ENCODE data around the gene POMGNT1. TPM values are rescaled to one million over a fixed set of nuclear protein-coding genes. Genes with fewer than 3 reads are reported as not detected.

POMGNT1 gene
- total and polyA plus RNA-seq, 2 of the 13 experiments (the other 11 are each of a cell fraction or from before 2014, with no cell fraction given): 33.9 to 46.8 TPM

DNA sequence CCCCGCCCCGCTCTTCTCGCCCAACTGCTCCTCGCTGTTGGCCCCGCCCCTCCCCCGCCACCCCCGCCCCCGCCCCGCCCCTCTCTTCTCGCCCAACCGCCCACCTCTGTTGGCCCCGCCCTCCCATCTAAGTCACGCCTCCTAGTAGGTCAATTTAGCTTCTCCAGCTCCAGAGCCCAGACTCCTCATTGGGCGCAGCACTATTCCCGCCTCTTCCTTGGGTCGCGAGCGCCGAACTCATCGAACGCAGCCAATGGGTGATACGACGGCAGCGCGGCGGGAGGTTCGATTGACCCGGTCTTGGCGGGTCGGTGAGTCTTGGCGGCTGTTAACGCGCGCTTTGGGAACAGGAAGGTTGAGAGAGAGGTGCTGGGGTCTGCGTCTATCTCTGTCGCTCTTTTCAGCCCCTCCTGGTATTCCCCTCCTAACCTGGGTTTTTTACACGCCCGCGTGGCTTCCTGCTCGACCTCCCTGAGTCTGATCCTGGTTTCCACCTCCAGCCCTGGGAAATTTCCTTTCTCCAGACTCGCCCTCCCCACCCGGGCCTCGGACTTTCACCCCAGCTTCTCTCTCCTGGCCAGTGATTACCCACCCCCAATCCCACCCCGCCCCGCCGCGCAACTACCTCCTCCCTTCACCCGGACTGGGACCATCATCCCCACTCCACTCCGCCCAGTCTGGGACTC lies 49.3 kb upstream of the POMGNT1 start, which contains the start of gene RAD54L (continued):
- TF ChIP-seq ZNF660 (CRISPR knock-in tag; IDR thresholded peaks at IDR 0.05; ENCODE audit: borderline replicate concordance, low read depth) (no peak), CAMTA2 (CRISPR knock-in tag; IDR thresholded peaks at IDR 0.05; ENCODE audit: borderline replicate concordance) (peak; percentile 74), PHF21A (CRISPR knock-in tag; IDR thresholded peaks at IDR 0.05) (peak; percentile 78), THAP11 (CRISPR knock-in tag; IDR thresholded peaks at IDR 0.05) (peak; percentile 88), NBN (conservative IDR thresholded peaks at IDR 0.05) (no peak), SP140L (CRISPR knock-in tag; IDR thresholded peaks at IDR 0.05; ENCODE audit: borderline replicate concordance) (no peak), ZNF331 (CRISPR knock-in tag; IDR thresholded peaks at IDR 0.05) (peak; percentile 70), NR1H2 (CRISPR knock-in tag; IDR thresholded peaks at IDR 0.05; ENCODE audit: borderline replicate concordance, low read depth) (no peak), ZNF251 (CRISPR knock-in tag; IDR thresholded peaks at IDR 0.05) (no peak), NFIC (IDR thresholded peaks at IDR 0.05; ENCODE audit: low read length) (no peak), NAIF1 (CRISPR knock-in tag; IDR thresholded peaks at IDR 0.05; ENCODE audit: borderline replicate concordance) (no peak), NPAS2 (CRISPR knock-in tag; IDR thresholded peaks at IDR 0.05; ENCODE audit: borderline replicate concordance) (no peak), ZNF746 (CRISPR knock-in tag; IDR thresholded peaks at IDR 0.05) (peak; percentile 76; the same call in 1 of the 2 replicates), ZNF619 (CRISPR knock-in tag; IDR thresholded peaks at IDR 0.05) (no peak)
- TF ChIP-seq, protein P1, sequence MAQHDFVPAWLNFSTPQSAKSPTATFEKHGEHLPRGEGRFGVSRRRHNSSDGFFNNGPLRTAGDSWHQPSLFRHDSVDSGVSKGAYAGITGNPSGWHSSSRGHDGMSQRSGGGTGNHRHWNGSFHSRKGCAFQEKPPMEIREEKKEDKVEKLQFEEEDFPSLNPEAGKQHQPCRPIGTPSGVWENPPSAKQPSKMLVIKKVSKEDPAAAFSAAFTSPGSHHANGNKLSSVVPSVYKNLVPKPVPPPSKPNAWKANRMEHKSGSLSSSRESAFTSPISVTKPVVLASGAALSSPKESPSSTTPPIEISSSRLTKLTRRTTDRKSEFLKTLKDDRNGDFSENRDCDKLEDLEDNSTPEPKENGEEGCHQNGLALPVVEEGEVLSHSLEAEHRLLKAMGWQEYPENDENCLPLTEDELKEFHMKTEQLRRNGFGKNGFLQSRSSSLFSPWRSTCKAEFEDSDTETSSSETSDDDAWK (CRISPR knock-in tag; IDR thresholded peaks at IDR 0.05): no peak
- TF ChIP-seq, protein P2, sequence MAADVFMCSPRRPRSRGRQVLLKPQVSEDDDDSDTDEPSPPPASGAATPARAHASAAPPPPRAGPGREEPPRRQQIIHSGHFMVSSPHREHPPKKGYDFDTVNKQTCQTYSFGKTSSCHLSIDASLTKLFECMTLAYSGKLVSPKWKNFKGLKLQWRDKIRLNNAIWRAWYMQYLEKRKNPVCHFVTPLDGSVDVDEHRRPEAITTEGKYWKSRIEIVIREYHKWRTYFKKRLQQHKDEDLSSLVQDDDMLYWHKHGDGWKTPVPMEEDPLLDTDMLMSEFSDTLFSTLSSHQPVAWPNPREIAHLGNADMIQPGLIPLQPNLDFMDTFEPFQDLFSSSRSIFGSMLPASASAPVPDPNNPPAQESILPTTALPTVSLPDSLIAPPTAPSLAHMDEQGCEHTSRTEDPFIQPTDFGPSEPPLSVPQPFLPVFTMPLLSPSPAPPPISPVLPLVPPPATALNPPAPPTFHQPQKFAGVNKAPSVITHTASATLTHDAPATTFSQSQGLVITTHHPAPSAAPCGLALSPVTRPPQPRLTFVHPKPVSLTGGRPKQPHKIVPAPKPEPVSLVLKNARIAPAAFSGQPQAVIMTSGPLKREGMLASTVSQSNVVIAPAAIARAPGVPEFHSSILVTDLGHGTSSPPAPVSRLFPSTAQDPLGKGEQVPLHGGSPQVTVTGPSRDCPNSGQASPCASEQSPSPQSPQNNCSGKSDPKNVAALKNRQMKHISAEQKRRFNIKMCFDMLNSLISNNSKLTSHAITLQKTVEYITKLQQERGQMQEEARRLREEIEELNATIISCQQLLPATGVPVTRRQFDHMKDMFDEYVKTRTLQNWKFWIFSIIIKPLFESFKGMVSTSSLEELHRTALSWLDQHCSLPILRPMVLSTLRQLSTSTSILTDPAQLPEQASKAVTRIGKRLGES (CRISPR knock-in tag; IDR thresholded peaks at IDR 0.05; ENCODE audit: borderline replicate concordance): no peak; the same call in 1 of the 2 replicates
- TF ChIP-seq, protein P3, sequence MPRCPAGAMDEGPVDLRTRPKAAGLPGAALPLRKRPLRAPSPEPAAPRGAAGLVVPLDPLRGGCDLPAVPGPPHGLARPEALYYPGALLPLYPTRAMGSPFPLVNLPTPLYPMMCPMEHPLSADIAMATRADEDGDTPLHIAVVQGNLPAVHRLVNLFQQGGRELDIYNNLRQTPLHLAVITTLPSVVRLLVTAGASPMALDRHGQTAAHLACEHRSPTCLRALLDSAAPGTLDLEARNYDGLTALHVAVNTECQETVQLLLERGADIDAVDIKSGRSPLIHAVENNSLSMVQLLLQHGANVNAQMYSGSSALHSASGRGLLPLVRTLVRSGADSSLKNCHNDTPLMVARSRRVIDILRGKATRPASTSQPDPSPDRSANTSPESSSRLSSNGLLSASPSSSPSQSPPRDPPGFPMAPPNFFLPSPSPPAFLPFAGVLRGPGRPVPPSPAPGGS (CRISPR knock-in tag; IDR thresholded peaks at IDR 0.05): no peak
- TF ChIP-seq, protein P4, sequence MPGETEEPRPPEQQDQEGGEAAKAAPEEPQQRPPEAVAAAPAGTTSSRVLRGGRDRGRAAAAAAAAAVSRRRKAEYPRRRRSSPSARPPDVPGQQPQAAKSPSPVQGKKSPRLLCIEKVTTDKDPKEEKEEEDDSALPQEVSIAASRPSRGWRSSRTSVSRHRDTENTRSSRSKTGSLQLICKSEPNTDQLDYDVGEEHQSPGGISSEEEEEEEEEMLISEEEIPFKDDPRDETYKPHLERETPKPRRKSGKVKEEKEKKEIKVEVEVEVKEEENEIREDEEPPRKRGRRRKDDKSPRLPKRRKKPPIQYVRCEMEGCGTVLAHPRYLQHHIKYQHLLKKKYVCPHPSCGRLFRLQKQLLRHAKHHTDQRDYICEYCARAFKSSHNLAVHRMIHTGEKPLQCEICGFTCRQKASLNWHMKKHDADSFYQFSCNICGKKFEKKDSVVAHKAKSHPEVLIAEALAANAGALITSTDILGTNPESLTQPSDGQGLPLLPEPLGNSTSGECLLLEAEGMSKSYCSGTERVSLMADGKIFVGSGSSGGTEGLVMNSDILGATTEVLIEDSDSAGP (CRISPR knock-in tag; IDR thresholded peaks at IDR 0.05; ENCODE audit: borderline replicate concordance): no peak
- TF ChIP-seq, protein P5, sequence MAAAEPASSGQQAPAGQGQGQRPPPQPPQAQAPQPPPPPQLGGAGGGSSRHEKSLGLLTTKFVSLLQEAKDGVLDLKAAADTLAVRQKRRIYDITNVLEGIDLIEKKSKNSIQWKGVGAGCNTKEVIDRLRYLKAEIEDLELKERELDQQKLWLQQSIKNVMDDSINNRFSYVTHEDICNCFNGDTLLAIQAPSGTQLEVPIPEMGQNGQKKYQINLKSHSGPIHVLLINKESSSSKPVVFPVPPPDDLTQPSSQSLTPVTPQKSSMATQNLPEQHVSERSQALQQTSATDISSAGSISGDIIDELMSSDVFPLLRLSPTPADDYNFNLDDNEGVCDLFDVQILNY (CRISPR knock-in tag; conservative IDR thresholded peaks at IDR 0.05): peak; percentile 100

All from HepG2 (cell line).